Measurements from ENCODE around the gene TAF11L10.
"Not testable (repeated sequence)": the region's sequence is repeated elsewhere in the genome, so short reads cannot be mapped to it uniquely, and the experiment has no call there.

DNA sequence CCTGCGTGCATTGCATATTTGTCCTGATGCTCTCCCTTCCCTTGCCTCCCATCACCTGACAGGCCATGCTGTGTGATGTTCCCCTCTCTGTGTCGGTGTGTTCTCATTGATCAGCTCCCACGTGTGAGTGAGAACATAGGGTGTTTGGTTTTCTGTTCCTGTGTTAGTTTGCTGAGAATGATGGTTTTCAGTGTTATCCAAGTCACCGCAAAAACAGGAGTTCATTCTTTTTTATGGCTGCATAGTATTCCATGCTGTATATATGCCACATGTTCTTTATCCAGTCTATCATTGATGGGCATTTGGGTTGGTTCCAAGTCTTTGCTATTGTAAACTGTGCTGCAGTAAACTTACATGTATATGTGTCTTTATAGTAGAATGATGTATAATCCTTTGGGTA is 9.8 kb upstream of the TAF11L10 start:
- TF ChIP-seq, protein P1, sequence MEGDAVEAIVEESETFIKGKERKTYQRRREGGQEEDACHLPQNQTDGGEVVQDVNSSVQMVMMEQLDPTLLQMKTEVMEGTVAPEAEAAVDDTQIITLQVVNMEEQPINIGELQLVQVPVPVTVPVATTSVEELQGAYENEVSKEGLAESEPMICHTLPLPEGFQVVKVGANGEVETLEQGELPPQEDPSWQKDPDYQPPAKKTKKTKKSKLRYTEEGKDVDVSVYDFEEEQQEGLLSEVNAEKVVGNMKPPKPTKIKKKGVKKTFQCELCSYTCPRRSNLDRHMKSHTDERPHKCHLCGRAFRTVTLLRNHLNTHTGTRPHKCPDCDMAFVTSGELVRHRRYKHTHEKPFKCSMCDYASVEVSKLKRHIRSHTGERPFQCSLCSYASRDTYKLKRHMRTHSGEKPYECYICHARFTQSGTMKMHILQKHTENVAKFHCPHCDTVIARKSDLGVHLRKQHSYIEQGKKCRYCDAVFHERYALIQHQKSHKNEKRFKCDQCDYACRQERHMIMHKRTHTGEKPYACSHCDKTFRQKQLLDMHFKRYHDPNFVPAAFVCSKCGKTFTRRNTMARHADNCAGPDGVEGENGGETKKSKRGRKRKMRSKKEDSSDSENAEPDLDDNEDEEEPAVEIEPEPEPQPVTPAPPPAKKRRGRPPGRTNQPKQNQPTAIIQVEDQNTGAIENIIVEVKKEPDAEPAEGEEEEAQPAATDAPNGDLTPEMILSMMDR (IDR thresholded peaks at IDR 0.05): not testable (repeated sequence)
- TF ChIP-seq POLR2A (IDR thresholded peaks at IDR 0.05): not testable (repeated sequence)
